H9 (cell line): ENCODE results near the gene GHRHR. TPM values are rescaled to one million over a fixed set of nuclear protein-coding genes. Genes with fewer than 3 reads are reported as not detected.

ENCODE experiments used
- DNase-seq: peaks from one replicate; pipeline ENCODE4 v3.0.0-alpha.2; 2017
- H2AFZ ChIP-seq: one replicate; pipeline ENCODE4 v1.6.1; 2013; ENCODE audit warnings: mild to moderate bottlenecking, low read length, control low read depth, moderate library complexity
- H2AK5ac ChIP-seq: 2 replicates; pipeline ENCODE4 v1.6.1; 2013; ENCODE audit warnings: low read length, control low read depth, mixed read lengths; ENCODE audit not compliant: insufficient read length
- H2BK120ac ChIP-seq: one replicate; pipeline ENCODE4 v1.6.1; 2013; ENCODE audit warnings: low read depth, mild to moderate bottlenecking, low read length, control low read depth, inconsistent platforms; ENCODE audit not compliant: poor library complexity, severe bottlenecking
- H2BK12ac ChIP-seq: 2 replicates; pipeline ENCODE4 v1.6.1; 2013; ENCODE audit warnings: low read length, control low read depth, mixed read lengths, low read depth; ENCODE audit not compliant: insufficient read length
- H2BK15ac ChIP-seq: 2 replicates; pipeline ENCODE4 v1.6.1; 2013; ENCODE audit warnings: low read depth, low read length, control low read depth
- H2BK20ac ChIP-seq: one replicate; pipeline ENCODE4 v1.6.1; 2013; ENCODE audit warnings: low read depth, mild to moderate bottlenecking, low read length, control low read depth, inconsistent platforms; ENCODE audit not compliant: poor library complexity, severe bottlenecking
- H2BK5ac ChIP-seq: 2 replicates; pipeline ENCODE4 v1.6.1; 2013; ENCODE audit warnings: low read length, control low read depth, mixed read lengths; ENCODE audit not compliant: insufficient read length
- H3K14ac ChIP-seq: 2 replicates; pipeline ENCODE4 v1.6.1; 2013; ENCODE audit warnings: low read length, control low read depth; ENCODE audit not compliant: insufficient read depth
- H3K18ac ChIP-seq: 2 replicates; pipeline ENCODE4 v1.6.1; 2013; ENCODE audit warnings: low read depth, mild to moderate bottlenecking, mixed read lengths, low read length, control low read depth; ENCODE audit not compliant: insufficient read length
- H3K23ac ChIP-seq: 2 replicates; pipeline ENCODE4 v1.6.1; 2013; ENCODE audit warnings: low read length, control low read depth, mixed read lengths, low read depth; ENCODE audit not compliant: insufficient read length
- H3K23me2 ChIP-seq: 2 replicates; pipeline ENCODE4 v1.6.1; 2013; ENCODE audit warnings: low read depth, mild to moderate bottlenecking, mixed read lengths, low read length, control low read depth; ENCODE audit not compliant: insufficient read length, poor library complexity, severe bottlenecking
- H3K27ac ChIP-seq: 2 replicates; pipeline ENCODE4 v1.5.1; 2013; ENCODE audit warnings: low read length, control low read depth, mixed read lengths, low read depth; ENCODE audit not compliant: insufficient read length
- H3K27me3 ChIP-seq: 2 replicates; pipeline ENCODE4 v1.6.1; 2013; ENCODE audit warnings: low read length, control low read depth, inconsistent platforms; ENCODE audit not compliant: insufficient read depth
- H3K4ac ChIP-seq: 2 replicates; pipeline ENCODE4 v1.6.1; 2013; ENCODE audit warnings: low read depth, mild to moderate bottlenecking, control low read depth, inconsistent platforms, low read length, moderate library complexity
- H3K4me1 ChIP-seq: 2 replicates; pipeline ENCODE4 v1.6.1; 2013; ENCODE audit warnings: low read length, control low read depth, inconsistent platforms; ENCODE audit not compliant: insufficient read depth
- H3K4me2 ChIP-seq: 2 replicates; pipeline ENCODE4 v1.6.1; 2013; ENCODE audit warnings: low read length, control low read depth, mixed read lengths; ENCODE audit not compliant: insufficient read length, insufficient read depth
- H3K56ac ChIP-seq: 2 replicates; pipeline ENCODE4 v1.6.1; 2013; ENCODE audit warnings: low read depth, mild to moderate bottlenecking, mixed read lengths, low read length, control low read depth; ENCODE audit not compliant: insufficient read length
- H3K79me1 ChIP-seq: 2 replicates; pipeline ENCODE4 v1.6.1; 2013; ENCODE audit warnings: low read depth, mild to moderate bottlenecking, moderate library complexity, low read length, control low read depth, inconsistent platforms; ENCODE audit not compliant: insufficient read depth, poor library complexity, severe bottlenecking
- H3K79me2 ChIP-seq: 2 replicates; pipeline ENCODE4 v1.6.1; 2013; ENCODE audit warnings: low read length, control low read depth, inconsistent platforms; ENCODE audit not compliant: insufficient read depth
- H3K9ac ChIP-seq: 2 replicates; pipeline ENCODE4 v1.6.1; 2013; ENCODE audit warnings: low read length, control low read depth, mixed read lengths; ENCODE audit not compliant: insufficient read length; ENCODE audit errors: extremely low read depth
- H3K9me3 ChIP-seq: one replicate; pipeline ENCODE4 v1.6.1; 2013; ENCODE audit warnings: low read depth, low read length, inconsistent platforms; ENCODE audit not compliant: control insufficient read depth
- H3T11ph ChIP-seq: one replicate; pipeline ENCODE4 v1.6.1; 2013; ENCODE audit warnings: mild to moderate bottlenecking, low read length, control low read depth, inconsistent platforms
- H4K20me1 ChIP-seq: one replicate; pipeline ENCODE4 v1.6.1; 2013; ENCODE audit not compliant: control insufficient read depth, insufficient read length, insufficient read depth
- H4K5ac ChIP-seq: 2 replicates; pipeline ENCODE4 v1.6.1; 2013; ENCODE audit warnings: low read depth, mild to moderate bottlenecking, mixed read lengths, low read length, control low read depth; ENCODE audit not compliant: insufficient read length
- H4K8ac ChIP-seq: replicated peaks from 2 replicates; pipeline ENCODE4 v1.6.1; 2013; ENCODE audit warnings: low read length, control low read depth, mixed read lengths, low read depth; ENCODE audit not compliant: insufficient read length
- H4K91ac ChIP-seq: 2 replicates; pipeline ENCODE4 v1.6.1; 2013; ENCODE audit warnings: low read depth, mild to moderate bottlenecking, moderate library complexity, mixed read lengths, low read length, control low read depth; ENCODE audit not compliant: insufficient read length
- H3K27ac Mint-ChIP-seq, 3 experiments: 2 replicates in 2 of 3; 3 replicates in 1 of 3; pipeline ENCODE4 v1.8.0; 2020 to 2021; ENCODE audit warnings: mixed read lengths in 3 of 3, mild to moderate bottlenecking in 1 of 3, moderate library complexity in 1 of 3
- H3K27me3 Mint-ChIP-seq: 2 replicates; pipeline ENCODE4 v1.8.0; 2021; ENCODE audit warnings: low read depth, mild to moderate bottlenecking, moderate library complexity, mixed read lengths
- H3K36me3 Mint-ChIP-seq, 3 experiments: 2 replicates in 2 of 3; 3 replicates in 1 of 3; pipeline ENCODE4 v1.8.0; 2020 to 2021; ENCODE audit warnings: low read depth in 3 of 3, mixed read lengths in 3 of 3; ENCODE audit not compliant: insufficient read depth in 1 of 3
- H3K4me1 Mint-ChIP-seq, 2 experiments: 2 replicates each; pipeline ENCODE4 v1.8.0; 2020; ENCODE audit warnings: mixed read lengths in 2 of 2
- H3K4me3 Mint-ChIP-seq, 2 experiments: 2 replicates in 1 of 2; 3 replicates in 1 of 2; pipeline ENCODE4 v1.8.0; 2020 to 2021; ENCODE audit warnings: mild to moderate bottlenecking in 2 of 2, mixed read lengths in 2 of 2, moderate library complexity in 1 of 2
- H3K9me3 Mint-ChIP-seq, 2 experiments: 2 replicates in 1 of 2; 3 replicates in 1 of 2; pipeline ENCODE4 v1.8.0; 2020; ENCODE audit warnings: mild to moderate bottlenecking in 2 of 2, mixed read lengths in 2 of 2, moderate library complexity in 1 of 2
- CTCF ChIP-seq: fragments of 200-600 bp; sonication (generic); conservative IDR thresholded peaks from 3 replicates; pipeline ENCODE4 v1.8.0; 2021; ENCODE audit warnings: antibody characterized with exemption, mild to moderate bottlenecking
- WGBS: extraction: QIAGEN DNeasy Blood & Tissue Kit; methylation state at CpG from one replicate; pipeline ENCODE4 v1.1.7; 2013; ENCODE audit warnings: missing lambda C conversion rate, low lambda C conversion rate, mixed read lengths; ENCODE audit not compliant: insufficient read length; ENCODE audit errors: extremely low coverage; 5-methylcytosine and 5-hydroxymethylcytosine counted together
- total RNA-seq: library from RNA; stranded (reverse); gene quantifications from 2 replicates; pipeline ENCODE4 v1.2.1, GENCODE V29; 2021

GHRHR gene
- total RNA-seq, 1 experiment from 2014 or later: 7.4 TPM

- Histone ChIP-seq H3K27me3 (no peaks in the 10 kb centered on the region), H2AK5ac (no peak overlapping the region), H3K4me1 (no peaks in the 10 kb centered on the region), H3K4ac (no peak overlapping the region), H3K27ac (no peak overlapping the region), H3K79me1 (no peaks in the 10 kb centered on the region), H3K18ac (no peak overlapping the region), H2BK5ac (no peak overlapping the region), H2AFZ (no peak overlapping the region), H3K4me2 (no peak overlapping the region), H2BK15ac (no peak overlapping the region), H4K91ac (no peak overlapping the region), H3K9ac (no peak overlapping the region), H3K23ac (no peak overlapping the region), H4K8ac (no peak overlapping the region), H2BK20ac (no peak overlapping the region), H3K23me2 (no peaks in the 10 kb centered on the region), H3K9me3 (no peaks in the 10 kb centered on the region), H2BK120ac (no peak overlapping the region), H4K5ac (no peak overlapping the region), H3K79me2 (no peaks in the 10 kb centered on the region), H2BK12ac (no peak overlapping the region), H3T11ph (no peak overlapping the region), H4K20me1 (no peaks in the 10 kb centered on the region), H3K14ac (no peak overlapping the region), H3K56ac (no peak overlapping the region)
- no CpG with 5 or more reads among the region's 39 CpGs for WGBS
- no peak for DNase-seq
- peaks cover 3 to 4% of the 10 kb centered on the region in 2 experiments; a peak in 2 of 5 replicates for H3K9me3 Mint-ChIP-seq
- no peak overlapping the region for H3K27ac Mint-ChIP-seq
- peaks cover 10 to 28% (median 13%) of the 10 kb centered on the region in 3 experiments for H3K36me3 Mint-ChIP-seq
- H3K4me1 Mint-ChIP-seq: peaks cover 20 to 25% of the 10 kb centered on the region in 2 experiments
- no peak for TF ChIP-seq CTCF
- H3K27me3 Mint-ChIP-seq: peaks cover 5% of the 10 kb centered on the region
- H3K4me3 Mint-ChIP-seq: no peak overlapping the region
These were observed 30.7 kb downstream of the GHRHR start for GRCh38 chr7:30994206-30995100.
